KBM-7 (cell line): Measurements from ENCODE around the gene CDKAL1.
"Not testable (repeated sequence)": the region's sequence is repeated elsewhere in the genome, so short reads cannot be mapped to it uniquely, and the experiment has no call there.

Source experiments
- DNase-seq: peaks from one replicate; pipeline ENCODE4 v3.0.0-alpha.2; 2015
- in situ Hi-C: fragments of 300-500 bp; cut with MboI; formaldehyde crosslinking; loops from 2 replicates; pipeline ENCODE4 v1.14.3; 2020; ENCODE audit warnings: low sequenced_read_pairs, low pct_unique_long_range_greater_than_20kb, mixed read lengths

The CDKAL1 gene

DNA sequence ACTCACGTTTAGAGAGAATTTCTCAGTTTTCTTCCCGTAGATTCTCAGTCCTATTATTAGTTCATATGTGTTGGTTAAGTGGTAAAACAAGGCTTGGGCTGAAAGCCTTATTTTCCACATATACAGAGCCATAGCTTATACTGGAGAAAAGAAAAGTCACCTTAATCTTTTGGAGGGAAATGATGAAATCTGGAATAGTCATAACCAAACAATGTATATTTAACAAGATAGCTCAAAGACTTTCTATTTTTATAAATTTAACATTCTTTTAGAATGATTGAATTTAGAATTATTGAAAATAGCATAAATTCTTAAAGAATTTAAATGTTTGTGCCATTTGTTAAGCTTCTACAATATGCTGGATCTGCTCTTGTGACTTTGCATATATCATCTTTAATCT, 85.8 kb downstream of the CDKAL1 start:
- in situ Hi-C loops, result no loop called here
- DNase-seq, result no peak

GRCh38 chr6:20623761-20624160, 89.5 kb downstream of the CDKAL1 start:
- in situ Hi-C loops, result no loop called here
- DNase-seq, result peak; percentile 21

DNA sequence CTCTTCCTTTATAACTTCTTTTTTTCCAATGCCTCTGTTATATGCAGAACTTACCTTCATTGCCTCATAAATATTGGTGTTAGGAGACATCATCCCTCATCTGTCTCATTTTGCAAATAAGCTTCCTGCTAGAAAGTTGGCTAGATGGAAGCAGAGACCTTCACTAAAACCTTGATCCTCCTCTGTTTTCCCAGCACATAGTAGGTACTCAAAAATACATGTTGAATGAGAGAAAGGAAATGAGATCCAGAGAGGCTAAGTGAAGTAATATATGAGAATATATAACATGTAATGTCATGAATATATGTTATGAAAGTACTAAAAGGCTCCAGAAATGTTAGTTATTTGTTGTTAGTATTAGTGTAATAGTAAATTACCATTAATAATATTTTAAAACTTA, 91.9 kb downstream of the CDKAL1 start:
- in situ Hi-C loops, result no loop called here
- DNase-seq, result no peak

- in situ Hi-C loops, result no loop called here
- DNase-seq, result no peak
Observed at GRCh38 chr6:20629509-20629908, 95.3 kb downstream of the CDKAL1 start.

GRCh38 chr6:20630136-20630535, 95.9 kb downstream of the CDKAL1 start:
- DNase-seq, result no peak

DNA sequence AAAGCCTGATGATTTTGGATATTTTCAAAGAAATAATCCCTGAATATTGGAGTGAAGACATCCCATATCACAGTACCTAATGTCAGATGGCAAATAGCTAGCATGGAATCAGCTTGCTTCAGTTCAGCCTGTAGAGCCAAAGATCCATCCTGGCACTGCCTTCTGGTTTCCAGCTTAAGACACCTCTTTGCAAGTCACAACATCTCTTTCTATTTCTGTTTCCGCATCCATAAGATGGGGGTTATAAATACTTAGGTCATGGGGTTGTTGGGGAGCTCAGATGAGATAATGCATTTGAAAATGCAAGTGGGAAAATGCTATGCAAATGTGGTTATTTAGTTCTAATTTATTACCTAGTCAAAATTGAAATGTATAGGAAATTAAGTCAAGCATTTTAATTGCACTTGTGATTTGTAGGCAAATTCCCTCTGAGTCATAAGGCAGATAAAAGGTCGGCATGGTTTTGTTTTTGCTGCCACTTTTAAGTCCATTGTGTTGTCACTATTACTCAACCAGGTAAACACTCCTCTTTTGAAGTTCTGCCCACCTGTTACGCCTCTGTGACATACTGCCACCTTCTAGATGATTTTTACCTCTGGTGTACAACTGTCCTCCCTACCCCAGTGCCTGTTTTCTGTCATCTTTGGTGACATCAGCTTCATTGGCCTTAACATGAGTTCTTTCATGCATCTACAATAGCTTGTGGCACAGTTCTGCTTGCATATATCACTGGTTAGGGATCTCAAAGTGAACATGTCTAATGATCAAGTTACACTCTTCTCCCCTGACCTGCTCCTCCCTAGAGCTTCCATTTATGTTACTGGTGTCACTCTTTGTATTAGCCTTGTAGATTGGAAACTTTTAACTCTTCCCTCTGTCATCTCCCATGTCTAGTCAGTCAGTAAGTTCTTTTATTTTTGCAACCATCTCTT, 96.6 kb downstream of the CDKAL1 start:
- in situ Hi-C loops, result no loop called here

More at GRCh38 chr6:20630136-20630535, 95.9 kb downstream of the CDKAL1 start:
- in situ Hi-C loops, result no loop called here

DNA sequence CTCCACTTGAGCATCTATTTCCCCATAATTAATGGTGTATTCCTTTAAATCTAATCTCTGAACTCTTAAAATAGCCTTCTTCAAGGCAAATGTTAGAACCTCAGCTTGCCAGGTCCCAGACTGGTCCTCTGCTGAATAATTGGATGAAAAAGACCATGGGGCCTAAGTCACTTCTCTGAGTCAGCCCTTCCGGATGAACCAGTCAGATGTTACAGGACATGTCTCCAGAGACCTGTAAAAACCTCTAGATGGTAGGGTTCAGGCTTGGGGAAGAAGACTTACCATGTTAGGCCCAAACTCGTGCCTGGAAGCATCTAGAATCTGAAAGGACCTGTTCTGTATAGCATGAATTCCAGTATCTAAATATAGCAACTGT, 97.3 kb downstream of the CDKAL1 start:
- DNase-seq, result no peak
- in situ Hi-C loops, result no loop called here

More for the DNA sequence above, 96.6 kb downstream of the CDKAL1 start:
- no peak for DNase-seq

GRCh38 chr6:20632696-20633095, 98.4 kb downstream of the CDKAL1 start:
- in situ Hi-C loops, result no loop called here

DNA sequence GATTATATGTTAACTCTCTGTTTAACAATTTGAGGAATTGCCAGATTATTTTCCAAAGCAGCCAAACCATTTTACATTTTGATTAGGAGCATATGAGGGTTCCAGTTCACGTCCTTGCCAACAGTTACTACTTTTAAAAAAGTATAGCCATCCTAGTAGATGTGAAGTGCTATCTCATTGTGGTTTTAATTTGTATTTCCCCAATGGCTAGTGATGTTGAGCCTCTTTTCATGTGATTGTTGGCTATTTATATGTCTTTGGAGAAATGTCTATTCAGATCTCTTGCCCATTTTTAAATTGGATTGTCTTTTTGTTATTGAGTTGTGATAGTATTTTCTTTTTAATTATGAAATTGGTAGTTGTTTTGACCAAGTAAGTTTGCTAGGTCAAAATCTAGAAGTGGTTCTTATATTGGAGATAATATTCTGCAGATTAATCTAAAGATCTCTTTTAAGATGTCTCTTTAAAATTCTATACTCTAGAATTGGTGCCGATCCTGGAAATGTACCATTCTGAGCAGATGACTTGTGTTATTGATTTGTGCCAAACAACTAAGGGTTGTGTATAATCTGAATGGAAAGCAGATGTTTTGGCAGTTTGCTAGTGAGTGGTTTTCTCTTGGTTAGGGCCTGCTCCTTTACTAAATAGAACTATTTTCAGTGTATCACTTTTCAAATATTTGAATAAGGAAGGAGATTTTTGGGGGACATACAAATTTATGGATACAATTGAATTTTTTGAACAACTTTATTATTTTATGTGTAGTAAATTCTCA, 99.5 kb downstream of the CDKAL1 start:
- in situ Hi-C loops, result no loop called here
- DNase-seq, result no peak

More at GRCh38 chr6:20632696-20633095, 98.4 kb downstream of the CDKAL1 start:
- no peak for DNase-seq

- in situ Hi-C loops, result no loop called here
- no peak for DNase-seq
Observed at GRCh38 chr6:20639161-20639560, 104.9 kb downstream of the CDKAL1 start.

DNA sequence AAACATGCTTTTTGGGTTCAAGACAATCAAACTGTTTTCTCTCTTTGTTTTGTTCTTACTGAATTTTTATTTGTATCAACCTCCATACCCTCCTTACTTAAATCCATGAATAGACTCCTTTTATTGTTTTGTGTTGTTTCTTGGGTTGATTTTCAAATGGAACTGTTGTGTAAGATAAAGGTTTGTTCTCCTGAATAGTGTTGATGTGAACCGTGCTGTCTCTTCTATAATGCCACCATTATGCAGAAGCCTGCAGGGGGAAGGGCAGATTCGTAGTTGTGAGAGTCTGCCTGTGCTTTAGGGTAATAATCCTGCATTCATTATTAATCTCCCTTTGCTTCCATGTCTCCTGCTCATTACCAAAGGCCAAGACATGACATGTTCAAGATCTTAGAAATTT, 105.9 kb downstream of the CDKAL1 start:
- no peak for DNase-seq
- in situ Hi-C loops, result no loop called here

DNA sequence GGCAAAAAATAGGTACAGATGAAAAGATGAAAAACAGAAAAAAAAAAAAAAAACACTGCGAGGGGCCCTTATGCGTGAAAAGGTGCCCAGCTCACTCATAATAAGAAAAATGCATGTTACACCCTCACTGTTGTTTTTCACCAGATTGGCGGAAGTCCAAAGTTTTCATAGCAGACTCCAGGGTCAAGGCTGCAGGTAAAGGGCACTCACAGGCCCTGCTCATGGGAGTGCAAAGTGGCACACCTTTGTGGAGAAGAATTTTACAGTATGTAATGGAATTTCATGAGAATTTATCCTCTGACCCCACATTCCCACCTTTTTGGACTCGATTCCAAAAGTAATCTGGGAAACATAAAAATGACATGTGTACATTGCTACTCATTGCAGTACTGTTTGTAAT, 108.2 kb downstream of the CDKAL1 start:
- in situ Hi-C loops, result no loop called here

DNA sequence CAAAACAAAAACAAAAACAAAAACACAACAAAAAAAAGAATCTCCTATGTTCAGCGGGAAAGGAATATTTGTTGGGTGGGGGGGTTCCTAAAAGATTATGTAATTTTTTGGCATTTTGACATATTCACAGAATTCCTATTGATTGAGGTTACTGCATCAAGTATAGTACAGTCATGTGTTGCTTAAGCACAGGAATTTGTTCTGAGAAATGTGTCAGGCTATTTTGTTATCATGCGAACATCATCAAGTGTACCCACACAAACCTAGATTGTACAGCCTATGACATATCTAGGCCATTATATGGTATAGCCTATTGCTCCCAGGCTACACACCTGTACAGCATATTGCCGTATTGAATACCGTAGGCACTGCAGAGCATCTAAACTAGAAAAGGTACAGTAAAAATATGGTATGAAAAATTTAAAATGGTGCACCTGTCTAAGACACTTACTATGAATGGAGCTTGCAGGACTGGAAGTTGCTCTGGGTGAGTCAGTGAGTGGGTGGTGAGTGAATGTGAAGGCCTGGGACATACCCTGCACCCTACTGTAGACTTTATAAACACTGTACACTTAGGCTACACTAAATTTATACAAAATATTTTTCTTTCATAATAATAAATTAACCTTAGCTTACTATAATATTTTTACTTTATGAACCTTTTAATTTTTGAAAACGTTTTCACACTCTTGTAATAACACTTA, 110.6 kb downstream of the CDKAL1 start:
- DNase-seq, result no peak
- in situ Hi-C loops, result no loop called here

More for the DNA sequence above, 108.2 kb downstream of the CDKAL1 start:
- no peak for DNase-seq

- DNase-seq, in situ Hi-C loops: not testable (repeated sequence)
Observed at GRCh38 chr6:20645572-20645971, 111.3 kb downstream of the CDKAL1 start.

GRCh38 chr6:20647585-20647984, 113.3 kb downstream of the CDKAL1 start:
- in situ Hi-C loops, result no loop called here
- no peak for DNase-seq

- in situ Hi-C loops, DNase-seq: not testable (repeated sequence)
Observed at GRCh38 chr6:20649696-20650470, 115.6 kb downstream of the CDKAL1 start.

GRCh38 chr6:20652299-20653084, 118.2 kb downstream of the CDKAL1 start:
- in situ Hi-C loops, result no loop called here
- DNase-seq, result peak; percentile 49

- no peak for DNase-seq
- in situ Hi-C loops, result no loop called here
Observed at GRCh38 chr6:20653085-20653479, 118.8 kb downstream of the CDKAL1 start.
